HepG2 (cell line): ENCODE measurements around the gene LDB2.

Experiments
- EZH2 ChIP-seq: conservative IDR thresholded peaks from 2 replicates; pipeline ENCODE4 v1.6.1; 2012; ENCODE audit warnings: mild to moderate bottlenecking, low read depth, low read length, moderate library complexity
- NPAS2 ChIP-seq: sonication (generic); formaldehyde crosslinking; IDR thresholded peaks from 2 replicates; pipeline ENCODE4 v1.8.0; 2022; ENCODE audit warnings: mild to moderate bottlenecking, missing genetic modification reagents, borderline replicate concordance
- TCF7L2 ChIP-seq: IDR thresholded peaks from 2 replicates; pipeline ENCODE4 v1.6.1; 2011; ENCODE audit warnings: mild to moderate bottlenecking, low read depth, low read length, moderate library complexity
- ZNF530 ChIP-seq: sonication (generic); formaldehyde crosslinking; IDR thresholded peaks from 2 replicates; pipeline ENCODE4 v1.5.0; 2020; ENCODE audit warnings: low read depth, mild to moderate bottlenecking, missing genetic modification reagents
- TF ChIP-seq, protein P1 (sequence below): sonication (generic); formaldehyde crosslinking; IDR thresholded peaks from 2 replicates; pipeline ENCODE4 v1.5.0; 2020; ENCODE audit warnings: mild to moderate bottlenecking, missing genetic modification reagents, moderate library complexity

DNA sequence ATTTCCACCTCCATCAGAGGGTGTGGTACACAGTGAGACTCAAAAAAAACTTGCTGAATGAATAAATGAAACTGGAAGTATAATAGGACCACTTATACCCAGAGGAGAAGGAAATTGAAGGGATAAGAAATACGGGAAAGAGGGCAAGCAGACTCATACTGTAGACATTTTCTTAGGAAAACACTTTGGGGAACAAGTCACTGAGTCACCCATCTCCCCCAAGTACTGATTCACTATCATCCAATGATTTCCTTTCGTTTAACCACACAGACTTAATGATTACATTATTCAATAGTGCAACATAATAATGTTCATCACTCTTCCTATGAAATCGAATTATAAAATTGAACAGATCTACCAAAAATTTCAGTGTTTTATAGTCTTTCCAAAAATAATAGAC lies 97.1 kb downstream of the LDB2 start:
- TF ChIP-seq, protein P1, sequence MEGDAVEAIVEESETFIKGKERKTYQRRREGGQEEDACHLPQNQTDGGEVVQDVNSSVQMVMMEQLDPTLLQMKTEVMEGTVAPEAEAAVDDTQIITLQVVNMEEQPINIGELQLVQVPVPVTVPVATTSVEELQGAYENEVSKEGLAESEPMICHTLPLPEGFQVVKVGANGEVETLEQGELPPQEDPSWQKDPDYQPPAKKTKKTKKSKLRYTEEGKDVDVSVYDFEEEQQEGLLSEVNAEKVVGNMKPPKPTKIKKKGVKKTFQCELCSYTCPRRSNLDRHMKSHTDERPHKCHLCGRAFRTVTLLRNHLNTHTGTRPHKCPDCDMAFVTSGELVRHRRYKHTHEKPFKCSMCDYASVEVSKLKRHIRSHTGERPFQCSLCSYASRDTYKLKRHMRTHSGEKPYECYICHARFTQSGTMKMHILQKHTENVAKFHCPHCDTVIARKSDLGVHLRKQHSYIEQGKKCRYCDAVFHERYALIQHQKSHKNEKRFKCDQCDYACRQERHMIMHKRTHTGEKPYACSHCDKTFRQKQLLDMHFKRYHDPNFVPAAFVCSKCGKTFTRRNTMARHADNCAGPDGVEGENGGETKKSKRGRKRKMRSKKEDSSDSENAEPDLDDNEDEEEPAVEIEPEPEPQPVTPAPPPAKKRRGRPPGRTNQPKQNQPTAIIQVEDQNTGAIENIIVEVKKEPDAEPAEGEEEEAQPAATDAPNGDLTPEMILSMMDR (CRISPR knock-in tag), result no peak
- no peak for TF ChIP-seq EZH2
- TF ChIP-seq NPAS2 (CRISPR knock-in tag), result no peak
- no peak for TF ChIP-seq ZNF530 (CRISPR knock-in tag)
- TF ChIP-seq TCF7L2, result no peak
